ENCODE data around the gene TMEM208. TPM values are rescaled to one million over a fixed set of nuclear protein-coding genes. Genes with fewer than 3 reads are reported as not detected.

Gene TMEM208
- 10 to 100 TPM; 19.5 to 26.7 (median 23.8) TPM for total RNA-seq

DNA sequence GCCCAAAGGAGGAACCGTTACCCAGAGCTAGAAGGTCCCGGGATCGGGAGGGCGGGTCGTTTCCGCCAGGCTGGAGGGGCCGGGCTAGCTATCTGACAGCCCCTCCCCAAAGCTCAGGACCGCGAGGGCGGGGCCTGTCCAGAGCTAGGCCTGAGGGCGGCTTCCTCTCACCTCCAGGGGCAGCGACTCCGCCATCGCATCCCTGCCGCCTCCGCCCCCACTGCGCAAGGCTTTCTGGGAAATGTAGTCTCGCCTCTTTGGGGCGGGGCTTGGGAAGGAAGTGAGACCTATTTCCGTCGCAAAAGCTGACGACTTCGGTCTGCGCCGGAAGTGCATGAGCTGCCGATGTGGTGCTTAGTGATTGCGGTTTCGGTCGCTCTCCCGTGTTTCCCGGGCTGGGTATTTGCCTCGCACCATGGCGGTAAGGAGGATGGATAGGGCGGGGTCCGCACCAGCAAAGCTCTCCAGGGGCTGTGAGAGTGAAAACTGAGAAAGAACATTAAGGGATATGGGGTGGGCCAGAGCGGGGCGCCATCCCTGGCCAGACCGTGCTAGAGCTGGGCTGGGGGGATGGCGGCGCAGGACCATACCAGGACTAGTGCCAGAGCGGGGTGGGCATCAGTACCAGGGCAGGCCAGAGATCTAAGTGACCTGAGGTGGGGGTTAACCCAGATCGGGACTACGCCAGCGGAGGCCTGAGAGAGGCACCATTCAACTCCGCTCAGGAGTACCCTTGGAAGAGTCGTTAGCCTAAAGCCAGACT is at the start of gene TMEM208:
Gene TMEM208, plus strand, starts transcription at position 327 of the 763 bp plus-strand sequence. Its CDS starts 89 bp downstream, at position 416.
- intact Hi-C loops (cut with DNase I), result no loop called here
- Histone ChIP-seq H3K27ac (replicated peaks in 1 of 4) (peak within 1 kb of the TSS; percentile 77 to 90 (median 82)), H3K27me3 (no peaks in the 10 kb centered on the region), H3K36me3 (peaks cover 31 to 48% (median 40%) of the 10 kb centered on the region in 4 donors), H3K9me3 (no peaks in the 10 kb centered on the region), H3K4me3 (peak within 1 kb of the TSS; percentile 72 to 98 (median 90)), H3K4me1 (peaks cover 20 to 34% (median 25%) of the 10 kb centered on the region in 4 donors)
- TF ChIP-seq POLR2A (IDR thresholded peaks at IDR 0.05; ENCODE audit: low read depth), result peak; percentile 63
- no peak for TF ChIP-seq EP300 (IDR thresholded peaks at IDR 0.05)
- peak; percentile 97 to 100 for TF ChIP-seq POLR2AphosphoS5 (IDR thresholded peaks at IDR 0.05)
- TF ChIP-seq, protein P1, sequence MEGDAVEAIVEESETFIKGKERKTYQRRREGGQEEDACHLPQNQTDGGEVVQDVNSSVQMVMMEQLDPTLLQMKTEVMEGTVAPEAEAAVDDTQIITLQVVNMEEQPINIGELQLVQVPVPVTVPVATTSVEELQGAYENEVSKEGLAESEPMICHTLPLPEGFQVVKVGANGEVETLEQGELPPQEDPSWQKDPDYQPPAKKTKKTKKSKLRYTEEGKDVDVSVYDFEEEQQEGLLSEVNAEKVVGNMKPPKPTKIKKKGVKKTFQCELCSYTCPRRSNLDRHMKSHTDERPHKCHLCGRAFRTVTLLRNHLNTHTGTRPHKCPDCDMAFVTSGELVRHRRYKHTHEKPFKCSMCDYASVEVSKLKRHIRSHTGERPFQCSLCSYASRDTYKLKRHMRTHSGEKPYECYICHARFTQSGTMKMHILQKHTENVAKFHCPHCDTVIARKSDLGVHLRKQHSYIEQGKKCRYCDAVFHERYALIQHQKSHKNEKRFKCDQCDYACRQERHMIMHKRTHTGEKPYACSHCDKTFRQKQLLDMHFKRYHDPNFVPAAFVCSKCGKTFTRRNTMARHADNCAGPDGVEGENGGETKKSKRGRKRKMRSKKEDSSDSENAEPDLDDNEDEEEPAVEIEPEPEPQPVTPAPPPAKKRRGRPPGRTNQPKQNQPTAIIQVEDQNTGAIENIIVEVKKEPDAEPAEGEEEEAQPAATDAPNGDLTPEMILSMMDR (IDR thresholded peaks at IDR 0.05), result peak in 1 of 3 experiments; percentile 45
- peak; percentile 99 for DNase-seq (ENCODE audit: extremely low spot score)
- WGBS, result under 1% methylated on average over 40 of the region's 46 CpGs

DNA sequence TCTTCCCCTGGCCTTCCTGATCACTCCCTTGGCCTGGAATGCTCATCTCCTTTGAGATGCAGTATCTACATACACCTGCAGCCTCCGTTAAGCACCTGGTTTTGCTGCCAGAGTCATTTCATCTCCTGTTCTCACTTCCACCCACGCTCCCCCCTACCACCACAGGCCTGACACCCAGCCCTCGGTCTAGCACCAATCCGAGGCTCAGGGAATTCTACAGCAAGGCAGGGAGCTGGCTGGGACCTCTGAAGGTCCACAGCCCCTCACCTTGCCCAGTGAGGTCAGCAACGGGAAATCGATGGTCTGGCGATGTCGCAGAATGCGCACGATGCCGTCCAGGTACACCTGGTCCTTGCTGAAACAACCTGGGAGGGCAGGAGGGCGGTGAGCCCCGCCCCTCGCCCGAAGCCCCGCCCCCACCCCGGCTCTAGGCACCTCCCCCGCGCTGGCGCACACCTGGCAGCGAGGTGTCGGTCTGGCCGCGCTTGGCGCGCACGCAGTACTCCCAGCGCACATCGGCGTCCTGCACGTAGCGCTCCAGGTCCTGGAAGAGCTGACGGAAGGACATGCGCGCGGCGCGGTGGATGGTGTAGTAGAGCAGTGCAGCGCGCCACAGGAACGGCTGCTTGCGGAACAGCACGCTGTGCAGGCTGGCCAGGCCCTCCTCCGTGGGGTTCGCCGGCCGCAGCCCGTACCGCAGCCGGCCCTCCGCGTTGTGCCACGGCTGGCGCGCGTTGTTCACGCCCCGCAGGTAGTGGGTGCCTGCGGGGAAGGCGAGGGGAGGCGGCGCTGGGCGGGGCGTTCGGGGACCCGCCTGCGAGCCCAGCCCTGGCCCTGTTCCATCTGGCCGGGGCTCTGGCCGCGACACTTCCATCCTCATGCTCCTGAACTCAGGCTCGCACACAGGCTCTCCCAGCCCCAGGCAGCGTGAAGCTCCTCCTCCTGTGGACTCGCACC is 48.9 kb upstream of the TMEM208 start:
- Histone ChIP-seq H3K4me1 (peaks cover 35 to 94% (median 77%) of the 10 kb centered on the region in 4 donors), H3K27ac (replicated peaks in 1 of 4) (peak overlapping the region; percentile 63 to 78 (median 72)), H3K4me3 (peak overlapping the region; percentile 50 to 62 (median 53)), H3K9me3 (no peaks in the 10 kb centered on the region), H3K36me3 (peaks cover 0 to 16% (median 9%) of the 10 kb centered on the region in 4 donors), H3K27me3 (no peaks in the 10 kb centered on the region)
- WGBS, result 19% methylated on average over 10 of the region's 73 CpGs
- DNase-seq (ENCODE audit: extremely low spot score), result no peak
- TF ChIP-seq, protein P1 (IDR thresholded peaks at IDR 0.05), result peak in 1 of 3 experiments; percentile 30
- TF ChIP-seq EP300 (IDR thresholded peaks at IDR 0.05) (no peak), POLR2AphosphoS5 (IDR thresholded peaks at IDR 0.05) (peak; percentile 65 to 68)
- intact Hi-C loops (cut with DNase I), result no loop called here

DNA sequence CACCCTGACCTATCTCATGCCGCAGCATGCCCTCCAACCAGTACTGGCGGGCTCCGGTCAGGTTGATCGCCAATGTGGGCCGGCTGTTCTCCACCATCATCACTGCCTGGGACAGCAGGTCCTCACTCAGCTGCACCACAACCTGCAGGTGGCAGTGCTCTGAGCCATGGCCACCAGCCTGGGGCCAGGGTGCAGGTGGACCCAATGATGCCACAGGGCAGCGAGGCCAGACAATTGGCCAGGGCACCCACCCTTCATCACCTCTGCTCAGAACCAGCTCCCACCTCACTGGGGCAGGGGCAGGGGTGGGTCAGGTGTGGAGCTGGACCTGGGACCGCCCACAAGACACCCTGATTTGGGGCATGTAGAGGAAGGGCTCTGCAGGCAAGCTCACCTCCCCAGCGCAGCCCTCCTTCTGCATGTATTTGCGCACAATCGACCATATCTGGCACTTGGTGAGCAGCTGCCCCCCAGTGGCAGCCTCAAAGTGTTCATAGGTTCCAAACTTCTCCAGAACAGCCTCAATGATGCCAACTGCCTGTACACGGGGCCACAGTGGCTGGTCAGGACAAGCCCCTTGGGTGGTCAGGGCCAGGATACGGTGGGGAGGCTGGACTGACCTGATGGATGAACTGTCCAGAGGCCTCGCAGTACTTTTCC is 47.4 kb upstream of the TMEM208 start:
- Histone ChIP-seq H3K4me3 (no peak overlapping the region), H3K27ac (replicated peaks in 1 of 4) (peak overlapping the region in 1 of 4 donors; percentile 73), H3K9me3 (no peaks in the 10 kb centered on the region), H3K27me3 (no peaks in the 10 kb centered on the region), H3K36me3 (peaks cover 0 to 16% (median 9%) of the 10 kb centered on the region in 4 donors), H3K4me1 (peaks cover 30 to 87% (median 71%) of the 10 kb centered on the region in 4 donors)
- TF ChIP-seq, protein P1 (IDR thresholded peaks at IDR 0.05), result no peak
- TF ChIP-seq POLR2A (IDR thresholded peaks at IDR 0.05; ENCODE audit: low read depth) (no peak), EP300 (IDR thresholded peaks at IDR 0.05) (no peak), POLR2AphosphoS5 (IDR thresholded peaks at IDR 0.05) (no peak)
- 100% methylated on average over 4 of the region's 13 CpGs for WGBS
- DNase-seq (ENCODE audit: extremely low spot score), result no peak
- intact Hi-C loops (cut with DNase I), result no loop called here

DNA sequence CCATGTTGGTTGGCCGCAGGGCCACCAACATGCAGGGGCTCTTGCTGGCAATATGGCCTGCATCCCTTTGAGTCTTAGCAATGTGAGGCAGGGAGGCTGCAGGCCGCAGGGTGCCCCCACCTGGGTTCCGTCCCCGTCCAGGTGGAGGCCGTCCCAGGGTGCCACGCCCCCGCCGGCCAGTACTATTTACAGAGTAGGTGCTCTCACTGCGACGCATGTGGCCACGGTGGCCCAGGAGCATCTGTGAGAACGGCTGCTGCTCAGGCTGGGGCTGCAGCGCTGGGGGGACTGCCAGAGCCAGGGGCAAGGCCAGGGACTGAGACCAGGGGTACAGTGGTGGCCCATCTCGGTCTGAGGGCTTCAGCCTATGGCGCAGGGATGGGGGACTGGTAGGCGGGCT is 46.8 kb upstream of the TMEM208 start:
- TF ChIP-seq POLR2A (IDR thresholded peaks at IDR 0.05; ENCODE audit: low read depth), result no peak
- no peak for TF ChIP-seq EP300 (IDR thresholded peaks at IDR 0.05)
- TF ChIP-seq, protein P1 (IDR thresholded peaks at IDR 0.05), result no peak
- no peak for TF ChIP-seq POLR2AphosphoS5 (IDR thresholded peaks at IDR 0.05)
- H3K4me1 ChIP-seq, result peaks cover 30 to 87% (median 71%) of the 10 kb centered on the region in 4 donors
- intact Hi-C loops (cut with DNase I), result no loop called here
- H3K27me3 ChIP-seq, result no peaks in the 10 kb centered on the region
- no peaks in the 10 kb centered on the region for H3K9me3 ChIP-seq
- no peak overlapping the region for H3K4me3 ChIP-seq
- no peak for DNase-seq (ENCODE audit: extremely low spot score)
- peaks cover 0 to 11% (median 7%) of the 10 kb centered on the region in 4 donors for H3K36me3 ChIP-seq
- H3K27ac ChIP-seq (replicated peaks in 1 of 4), result peak overlapping the region in 1 of 4 donors; percentile 94
- WGBS, result 87% methylated on average over 15 of the region's 16 CpGs
